Keratinocyte (primary cell): ENCODE results near the gene USH2A. TPM values are rescaled to one million over a fixed set of nuclear protein-coding genes. Genes with fewer than 3 reads are reported as not detected.

Source experiments
- DNase-seq: peaks from one replicate; pipeline ENCODE4 v3.0.0-alpha.2; 2011; ENCODE audit warnings: low read depth, missing footprints, low spot score
- FAIRE-seq: peaks from 2 replicates; lab custom pipeline; 2011; peaks lifted over from hg19 to GRCh38; lab: Jason Lieb, UNC
- H2AFZ ChIP-seq: 2 replicates; pipeline ENCODE4 v1.6.0; 2012; ENCODE audit warnings: low read length, control low read depth, inconsistent platforms; ENCODE audit not compliant: control insufficient read depth
- H3K27ac ChIP-seq: 2 replicates; pipeline ENCODE4 v1.5.1; 2011; ENCODE audit warnings: low read length; ENCODE audit not compliant: control insufficient read depth, insufficient read depth
- H3K27me3 ChIP-seq: 3 replicates; pipeline ENCODE4 v1.6.0; 2011; ENCODE audit warnings: low read length; ENCODE audit not compliant: control insufficient read depth, insufficient read depth; ENCODE audit errors: extremely low read depth
- H3K36me3 ChIP-seq, 2 experiments: 2 replicates in 1 of 2; 3 replicates in 1 of 2; pipeline ENCODE4 v1.5.1; 2011; ENCODE audit warnings: low read length in 2 of 2, mild to moderate bottlenecking in 1 of 2; ENCODE audit not compliant: control insufficient read depth in 2 of 2, insufficient read depth in 2 of 2; ENCODE audit errors: extremely low read depth in 1 of 2
- H3K4me1 ChIP-seq: 3 replicates; pipeline ENCODE4 v1.5.1; 2011; ENCODE audit warnings: low read length; ENCODE audit not compliant: control insufficient read depth, insufficient read depth; ENCODE audit errors: extremely low read depth
- H3K4me2 ChIP-seq: 3 replicates; pipeline ENCODE4 v1.6.0; 2011; ENCODE audit warnings: low read depth, low read length; ENCODE audit not compliant: control insufficient read depth, insufficient read depth; ENCODE audit errors: extremely low read depth
- H3K4me3 ChIP-seq, 3 experiments: fragments of 200-600 bp in 1 of 3; sonication (generic) in 1 of 3; 2 replicates in 2 of 3; 3 replicates in 1 of 3; pipeline ENCODE4 v1.5.1; 2011 to 2016; ENCODE audit warnings: low read length in 3 of 3, mild to moderate bottlenecking in 3 of 3, control low read depth in 2 of 3, inconsistent platforms in 1 of 3, low read depth in 1 of 3, mixed read lengths in 1 of 3, mixed run types in 1 of 3, moderate library complexity in 1 of 3; ENCODE audit not compliant: control insufficient read depth in 2 of 3, insufficient read depth in 2 of 3; ENCODE audit errors: extremely low read depth in 1 of 3
- H3K79me2 ChIP-seq: 2 replicates; pipeline ENCODE4 v1.6.0; 2012; ENCODE audit warnings: low read length; ENCODE audit not compliant: control insufficient read depth, insufficient read depth
- H3K9ac ChIP-seq: 3 replicates; pipeline ENCODE4 v1.6.0; 2011; ENCODE audit warnings: low read length; ENCODE audit not compliant: control insufficient read depth, insufficient read depth; ENCODE audit errors: extremely low read depth
- H3K9me1 ChIP-seq: 3 replicates; pipeline ENCODE4 v1.6.0; 2011; ENCODE audit warnings: low read length; ENCODE audit not compliant: control insufficient read depth, insufficient read depth; ENCODE audit errors: extremely low read depth
- H3K9me3 ChIP-seq: 2 replicates; pipeline ENCODE4 v1.5.1; 2012; ENCODE audit warnings: low read depth, low read length; ENCODE audit not compliant: control insufficient read depth
- H4K20me1 ChIP-seq: 3 replicates; pipeline ENCODE4 v1.6.0; 2011; ENCODE audit warnings: low read length; ENCODE audit not compliant: control insufficient read depth, insufficient read depth; ENCODE audit errors: extremely low read depth
- CTCF ChIP-seq, 3 experiments: IDR thresholded peaks in 1 of 3; conservative IDR thresholded peaks in 1 of 3; optimal IDR thresholded peaks in 1 of 3; 2 replicates in 2 of 3; 3 replicates in 1 of 3; pipeline versions ENCODE3 to v1.5.1; 2011; ENCODE audit warnings: low read length in 3 of 3, mild to moderate bottlenecking in 3 of 3, moderate library complexity in 2 of 3, control low read depth in 1 of 3, inconsistent platforms in 1 of 3; ENCODE audit not compliant: insufficient read depth in 2 of 3; ENCODE audit errors: extremely low read depth in 1 of 3
- EZH2 ChIP-seq: IDR thresholded peaks from one replicate; pipeline ENCODE4 v1.6.1; 2012; ENCODE audit warnings: inconsistent platforms, mild to moderate bottlenecking, low read length, moderate library complexity
- dilution Hi-C: fragments of 300-500 bp; cut with MboI; formaldehyde crosslinking; loops from one replicate; pipeline ENCODE4 v1.7.0; 2020; ENCODE audit warnings: low sequenced_read_pairs; ENCODE audit not compliant: extremely low pct_ligation_motif_present
- polyA plus RNA-seq, 5 experiments: library from polyadenylated mRNA; depleted of rRNA in 3 of 5; stranded (reverse) in 3 of 5; stranded (forward) in 1 of 5; unstranded in 1 of 5; fragments of >200 nt; gene quantifications; 1 replicate in 1 of 5; 2 replicates in 3 of 5; 3 replicates in 1 of 5; pipeline versions ENCODE4 v1.2.1 to v1.2.3, GENCODE V29; 2011 to 2012; ENCODE audit warnings: missing spikeins in 2 of 5, low read depth in 1 of 5, low replicate concordance in 1 of 5

USH2A gene
- polyA plus RNA-seq, 1 donor (not counting 4 experiments of a cell fraction or from before 2014, with no cell fraction given) = not detected

- TF ChIP-seq CTCF (optimal IDR thresholded peaks at IDR 0.05 in 1 of 3, IDR thresholded peaks at IDR 0.05 in 1 of 3, conservative IDR thresholded peaks at IDR 0.05 in 1 of 3; ENCODE audit: extremely low read depth in 1 of 3, insufficient read depth in 2 of 3, low read length in 3 of 3) = no peak
- TF ChIP-seq EZH2 = no peak
- no peaks in the 10 kb centered on the region for H3K27me3 ChIP-seq
- no peaks in the 10 kb centered on the region for H3K4me1 ChIP-seq
- DNase-seq (no peak), FAIRE-seq (no peak)
- H3K9ac ChIP-seq = no peak overlapping the region
- H3K36me3 ChIP-seq = no peaks in the 10 kb centered on the region
- no peaks in the 10 kb centered on the region for H3K79me2 ChIP-seq
- H4K20me1 ChIP-seq = no peaks in the 10 kb centered on the region
- dilution Hi-C loops = no loop called here
- H2AFZ ChIP-seq = no peak overlapping the region
- H3K9me1 ChIP-seq = no peaks in the 10 kb centered on the region
- no peak overlapping the region for H3K4me2 ChIP-seq
- H3K27ac ChIP-seq = no peak overlapping the region
- no peaks in the 10 kb centered on the region for H3K9me3 ChIP-seq
- H3K4me3 ChIP-seq = no peak overlapping the region
Measured at GRCh38 chr1:215875236-215875635, 548.0 kb downstream of the USH2A start.

GRCh38 chr1:215872658-215873057 is 550.6 kb downstream of the USH2A start:
- Histone ChIP-seq H3K9ac (no peak overlapping the region), H3K36me3 (no peaks in the 10 kb centered on the region), H3K79me2 (no peaks in the 10 kb centered on the region), H2AFZ (no peak overlapping the region), H3K4me2 (no peak overlapping the region), H3K27me3 (no peaks in the 10 kb centered on the region), H4K20me1 (no peaks in the 10 kb centered on the region), H3K9me1 (no peaks in the 10 kb centered on the region), H3K4me1 (no peaks in the 10 kb centered on the region), H3K9me3 (no peaks in the 10 kb centered on the region), H3K27ac (no peak overlapping the region), H3K4me3 (no peak overlapping the region)
- dilution Hi-C loops = no loop called here
- DNase-seq = no peak
- no peak for FAIRE-seq
- TF ChIP-seq EZH2 = no peak
- no peak for TF ChIP-seq CTCF (optimal IDR thresholded peaks at IDR 0.05 in 1 of 3, IDR thresholded peaks at IDR 0.05 in 1 of 3, conservative IDR thresholded peaks at IDR 0.05 in 1 of 3; ENCODE audit: extremely low read depth in 1 of 3, insufficient read depth in 2 of 3, low read length in 3 of 3)
